Fibroblast of mammary gland (primary cell): Measurements from ENCODE around the gene ZNF541.

Source experiments
- DNase-seq: peaks from one replicate; pipeline ENCODE4 v3.0.0-alpha.2; 2010; ENCODE audit warnings: low read depth
- H3K4me3 ChIP-seq: 2 replicates; pipeline ENCODE4 v1.5.1; 2011; ENCODE audit warnings: low read depth, mild to moderate bottlenecking, low read length, moderate library complexity; ENCODE audit not compliant: control insufficient read depth
- CTCF ChIP-seq: conservative IDR thresholded peaks from 2 replicates; pipeline ENCODE4 v1.5.1; 2011; ENCODE audit warnings: low read depth, low read length, inconsistent platforms; ENCODE audit not compliant: control insufficient read depth, insufficient read depth

The ZNF541 gene

GRCh38 chr19:47614559-47614958 is 41.6 kb upstream of the ZNF541 start:
- no peak for DNase-seq
- H3K4me3 ChIP-seq: no peak overlapping the region
- no peak for TF ChIP-seq CTCF

GRCh38 chr19:47614021-47614295 is 41.0 kb upstream of the ZNF541 start:
- no peak for TF ChIP-seq CTCF
- no peak overlapping the region for H3K4me3 ChIP-seq
- DNase-seq: no peak

- H3K4me3 ChIP-seq: no peak overlapping the region
- DNase-seq: peak; percentile 72
- TF ChIP-seq CTCF: no peak
These were observed 40.4 kb upstream of the ZNF541 start for GRCh38 chr19:47613165-47614020.

GRCh38 chr19:47610902-47611301 is 38.0 kb upstream of the ZNF541 start:
- no peak for TF ChIP-seq CTCF
- no peak for DNase-seq
- peak overlapping the region; percentile 72 for H3K4me3 ChIP-seq

GRCh38 chr19:47609906-47610894 is 37.3 kb upstream of the ZNF541 start:
- no peak for TF ChIP-seq CTCF
- DNase-seq: peak; percentile 50
- peak overlapping the region; percentile 72 for H3K4me3 ChIP-seq

- DNase-seq: peak; percentile 69
- TF ChIP-seq CTCF: no peak
- peak within 1 kb of the TSS; percentile 79 for H3K4me3 ChIP-seq
These were observed 36.3 kb upstream of the ZNF541 start, which contains the start of gene BICRA for GRCh38 chr19:47608969-47609905. Gene BICRA (plus strand): TSS chr19:47609134. CDS start chr19:47673575, 64,441 bp downstream.
